ENCODE results near the gene DSCAML1. TPM values are rescaled to one million over a fixed set of nuclear protein-coding genes. Genes with fewer than 3 reads are reported as not detected.
"Not testable (repeated sequence)": the region's sequence is repeated elsewhere in the genome, so short reads cannot be mapped to it uniquely, and the experiment has no call there.

DSCAML1 gene
- total RNA-seq, 4 donors from 2014 or later, result 0.54 to 1.8 (median 0.99) TPM

- H3K27me3 ChIP-seq; intact Hi-C loops (cut with DNase I); DNase-seq; H3K4me3 ChIP-seq (replicated peaks in 1 of 3); H3K9me3 ChIP-seq; H3K4me1 ChIP-seq; H3K27ac ChIP-seq: not testable (repeated sequence)
- H3K36me3 ChIP-seq, result peaks cover 31 to 46% of the 10 kb centered on the region in 2 donors
- WGBS, 2 donors, result 94 to 100% methylated on average over 2 of the region's 2 CpGs
Observed at GRCh38 chr11:117398618-117399017, 398.4 kb downstream of the DSCAML1 start.

GRCh38 chr11:117396970-117397369 is 400.0 kb downstream of the DSCAML1 start:
- 100% methylated on average over 7 to 8 of the region's 8 CpGs for WGBS, 2 donors
- no peaks in the 10 kb centered on the region for H3K27me3 ChIP-seq
- intact Hi-C loops (cut with DNase I), result no loop called here
- no peak overlapping the region for H3K27ac ChIP-seq
- no peaks in the 10 kb centered on the region for H3K4me1 ChIP-seq
- DNase-seq, result no peak
- no peak overlapping the region for H3K4me3 ChIP-seq (replicated peaks in 1 of 3)
- H3K9me3 ChIP-seq, result no peaks in the 10 kb centered on the region
- peaks cover 47 to 62% of the 10 kb centered on the region in 2 donors for H3K36me3 ChIP-seq
- TF ChIP-seq POLR2A (IDR thresholded peaks at IDR 0.05) (no peak), CTCF (IDR thresholded peaks at IDR 0.05) (no peak)

- no peak overlapping the region for H3K27ac ChIP-seq
- 82 to 89% methylated on average over 3 to 4 of the region's 4 CpGs for WGBS, 2 donors
- no peaks in the 10 kb centered on the region for H3K4me1 ChIP-seq
- peak in 1 of 2 donors; percentile 12 for DNase-seq
- no peaks in the 10 kb centered on the region for H3K9me3 ChIP-seq
- TF ChIP-seq CTCF (IDR thresholded peaks at IDR 0.05) (no peak), POLR2A (IDR thresholded peaks at IDR 0.05) (no peak)
- intact Hi-C loops (cut with DNase I), result no loop called here
- H3K4me3 ChIP-seq (replicated peaks in 1 of 3), result no peak overlapping the region
- peaks cover 60 to 76% of the 10 kb centered on the region in 2 donors for H3K36me3 ChIP-seq
- H3K27me3 ChIP-seq, result no peaks in the 10 kb centered on the region
Observed at GRCh38 chr11:117395476-117395875, 401.5 kb downstream of the DSCAML1 start.

GRCh38 chr11:117394221-117394925 is 402.6 kb downstream of the DSCAML1 start:
- no peak overlapping the region for H3K4me3 ChIP-seq (replicated peaks in 1 of 3)
- WGBS, 2 donors, result 96 to 99% methylated on average over 11 of the region's 14 CpGs
- H3K9me3 ChIP-seq, result no peaks in the 10 kb centered on the region
- no peak for DNase-seq
- no peak overlapping the region for H3K27ac ChIP-seq
- no peaks in the 10 kb centered on the region for H3K4me1 ChIP-seq
- H3K27me3 ChIP-seq, result no peaks in the 10 kb centered on the region
- TF ChIP-seq CTCF (IDR thresholded peaks at IDR 0.05), result no peak
- TF ChIP-seq POLR2A (IDR thresholded peaks at IDR 0.05), result no peak
- intact Hi-C loops (cut with DNase I), result no loop called here
- H3K36me3 ChIP-seq, result peaks cover 60 to 76% of the 10 kb centered on the region in 2 donors

- Histone ChIP-seq H3K4me3 (replicated peaks in 1 of 3) (no peak overlapping the region), H3K27ac (no peak overlapping the region), H3K9me3 (no peaks in the 10 kb centered on the region), H3K36me3 (peaks cover 52 to 70% of the 10 kb centered on the region in 2 donors), H3K27me3 (no peaks in the 10 kb centered on the region), H3K4me1 (no peaks in the 10 kb centered on the region)
- TF ChIP-seq POLR2A (IDR thresholded peaks at IDR 0.05) (no peak), CTCF (IDR thresholded peaks at IDR 0.05) (no peak)
- no peak for DNase-seq
- intact Hi-C loops (cut with DNase I), result no loop called here
- 85 to 93% methylated on average over 8 of the region's 8 CpGs for WGBS, 2 donors
Observed at GRCh38 chr11:117392979-117393378, 404.0 kb downstream of the DSCAML1 start.
